ENCODE results near the gene SETD1B. TPM values are rescaled to one million over a fixed set of nuclear protein-coding genes. Genes with fewer than 3 reads are reported as not detected.
"Not testable (repeated sequence)": the region's sequence is repeated elsewhere in the genome, so short reads cannot be mapped to it uniquely, and the experiment has no call there.

Gene SETD1B
- total and polyA plus RNA-seq, 2 donors (not counting 1 experiment from before 2014, with no cell fraction given), result 7.9 to 61.4 TPM

DNA sequence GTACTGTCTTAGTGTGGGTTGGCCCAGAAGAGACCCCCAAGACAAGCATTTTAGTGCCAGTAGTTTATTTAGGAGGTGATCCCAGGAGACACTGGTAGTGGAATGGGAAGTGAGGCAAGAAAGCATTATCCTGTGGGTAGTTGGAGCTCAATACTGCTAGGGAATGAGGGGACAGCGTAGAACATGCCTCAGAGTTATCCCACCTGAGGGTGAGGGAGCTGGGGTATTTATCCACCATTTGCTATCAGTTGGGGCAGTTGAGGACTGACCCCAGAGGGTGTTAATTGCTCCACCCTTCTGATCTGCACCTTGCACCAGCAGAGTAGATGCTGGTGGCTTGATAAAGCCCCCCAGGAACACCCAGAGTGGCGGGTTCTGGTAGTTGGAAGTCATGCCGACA is 48.2 kb upstream of the SETD1B start:
- no peak overlapping the region for H3K27ac ChIP-seq (ENCODE audit: low read length in 2 of 2)
- no peaks in the 10 kb centered on the region for H3K27me3 ChIP-seq (replicated peaks in 1 of 4; ENCODE audit: control extremely low read depth in 1 of 4, control insufficient read depth in 3 of 4, insufficient read depth in 4 of 4, low read length in 3 of 4)
- no peak overlapping the region for H3K4me2 ChIP-seq (replicated peaks; ENCODE audit: low read depth, low read length, poor library complexity, severe bottlenecking)
- intact Hi-C loops (cut with micrococcal nuclease), result no loop called here
- no peak overlapping the region for H3K27ac Mint-ChIP-seq
- ATAC-seq (ENCODE audit: low read depth) (no peak), DNase-seq (no peak)
- no peaks in the 10 kb centered on the region for H3K27me3 Mint-ChIP-seq
- H3K4me1 ChIP-seq (ENCODE audit: control insufficient read depth in 2 of 2, insufficient read depth in 2 of 2, low read length in 2 of 2), result no peaks in the 10 kb centered on the region
- H3K4me1 Mint-ChIP-seq, result peaks cover 2% of the 10 kb centered on the region
- no peaks in the 10 kb centered on the region for H3K79me2 ChIP-seq (ENCODE audit: control insufficient read depth, insufficient read depth, low read length)
- ChIA-PET CTCF (no interaction called here), POLR2A (no interaction called here)
- H3K9me3 Mint-ChIP-seq (ENCODE audit: insufficient read depth), result no peaks in the 10 kb centered on the region
- no peak overlapping the region for H2AFZ ChIP-seq (ENCODE audit: insufficient read depth, low read depth, low read length, poor library complexity, severe bottlenecking)
- no peaks in the 10 kb centered on the region for H3K9me3 ChIP-seq (ENCODE audit: control extremely low read depth in 1 of 3, control insufficient read depth in 2 of 3, insufficient read depth in 1 of 3, low read length in 2 of 3)
- no peaks in the 10 kb centered on the region for H3K36me3 ChIP-seq (replicated peaks in 1 of 2; ENCODE audit: control extremely low read depth in 1 of 2, control insufficient read depth in 1 of 2, extremely low read depth in 1 of 2, insufficient read depth in 2 of 2, low read length in 1 of 2)
- no peak overlapping the region for H3K4me3 Mint-ChIP-seq
- H4K20me1 ChIP-seq (ENCODE audit: control insufficient read depth, insufficient read depth, low read length, poor library complexity, severe bottlenecking), result no peaks in the 10 kb centered on the region
- TF ChIP-seq, protein P1, sequence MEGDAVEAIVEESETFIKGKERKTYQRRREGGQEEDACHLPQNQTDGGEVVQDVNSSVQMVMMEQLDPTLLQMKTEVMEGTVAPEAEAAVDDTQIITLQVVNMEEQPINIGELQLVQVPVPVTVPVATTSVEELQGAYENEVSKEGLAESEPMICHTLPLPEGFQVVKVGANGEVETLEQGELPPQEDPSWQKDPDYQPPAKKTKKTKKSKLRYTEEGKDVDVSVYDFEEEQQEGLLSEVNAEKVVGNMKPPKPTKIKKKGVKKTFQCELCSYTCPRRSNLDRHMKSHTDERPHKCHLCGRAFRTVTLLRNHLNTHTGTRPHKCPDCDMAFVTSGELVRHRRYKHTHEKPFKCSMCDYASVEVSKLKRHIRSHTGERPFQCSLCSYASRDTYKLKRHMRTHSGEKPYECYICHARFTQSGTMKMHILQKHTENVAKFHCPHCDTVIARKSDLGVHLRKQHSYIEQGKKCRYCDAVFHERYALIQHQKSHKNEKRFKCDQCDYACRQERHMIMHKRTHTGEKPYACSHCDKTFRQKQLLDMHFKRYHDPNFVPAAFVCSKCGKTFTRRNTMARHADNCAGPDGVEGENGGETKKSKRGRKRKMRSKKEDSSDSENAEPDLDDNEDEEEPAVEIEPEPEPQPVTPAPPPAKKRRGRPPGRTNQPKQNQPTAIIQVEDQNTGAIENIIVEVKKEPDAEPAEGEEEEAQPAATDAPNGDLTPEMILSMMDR (IDR thresholded peaks at IDR 0.05), result no peak
- TF ChIP-seq EZH2 (IDR thresholded peaks at IDR 0.05; ENCODE audit: borderline replicate concordance, insufficient read depth, low read depth, low read length, poor library complexity, severe bottlenecking), result no peak
- no peak overlapping the region for H3K9ac ChIP-seq (ENCODE audit: low read length)
- H3K4me3 ChIP-seq (ENCODE audit: control extremely low read depth in 1 of 5, extremely low read depth in 1 of 5, insufficient read depth in 1 of 5, low read depth in 2 of 5, low read length in 4 of 5), result no peak overlapping the region
- 100% methylated on average over 3 of the region's 3 CpGs for WGBS (ENCODE audit: insufficient coverage)

- H3K4me1 Mint-ChIP-seq; H3K79me2 ChIP-seq (ENCODE audit: control insufficient read depth, insufficient read depth, low read length); ATAC-seq (ENCODE audit: low read depth); H3K9me3 Mint-ChIP-seq (ENCODE audit: insufficient read depth); POLR2A ChIA-PET; DNase-seq; H2AFZ ChIP-seq (ENCODE audit: insufficient read depth, low read depth, low read length, poor library complexity, severe bottlenecking); H3K4me3 ChIP-seq (ENCODE audit: control extremely low read depth in 1 of 5, extremely low read depth in 1 of 5, insufficient read depth in 1 of 5, low read depth in 2 of 5, low read length in 4 of 5); H3K4me3 Mint-ChIP-seq; H3K9me3 ChIP-seq (ENCODE audit: control extremely low read depth in 1 of 3, control insufficient read depth in 2 of 3, insufficient read depth in 1 of 3, low read length in 2 of 3); H3K9ac ChIP-seq (ENCODE audit: low read length); H3K27ac Mint-ChIP-seq; H3K36me3 ChIP-seq (replicated peaks in 1 of 2; ENCODE audit: control extremely low read depth in 1 of 2, control insufficient read depth in 1 of 2, extremely low read depth in 1 of 2, insufficient read depth in 2 of 2, low read length in 1 of 2); H3K4me2 ChIP-seq (replicated peaks; ENCODE audit: low read depth, low read length, poor library complexity, severe bottlenecking); H3K27me3 ChIP-seq (replicated peaks in 1 of 4; ENCODE audit: control extremely low read depth in 1 of 4, control insufficient read depth in 3 of 4, insufficient read depth in 4 of 4, low read length in 3 of 4); H3K27ac ChIP-seq (ENCODE audit: low read length in 2 of 2); H3K4me1 ChIP-seq (ENCODE audit: control insufficient read depth in 2 of 2, insufficient read depth in 2 of 2, low read length in 2 of 2); intact Hi-C loops (cut with micrococcal nuclease); H3K27me3 Mint-ChIP-seq; H4K20me1 ChIP-seq (ENCODE audit: control insufficient read depth, insufficient read depth, low read length, poor library complexity, severe bottlenecking): not testable (repeated sequence)
- WGBS (ENCODE audit: insufficient coverage), result 88% methylated on average over 8 of the region's 22 CpGs
- CTCF ChIA-PET, result interaction anchor here (0.6 kb wide), 1 partner anchor 28 kb away, joined by 3 read pairs; no protein-coding TSS in a partner anchor
These were observed 45.3 kb upstream of the SETD1B start for GRCh38 chr12:121758536-121758935.
